ENCODE measurements around the gene PHOSPHO1. TPM values are rescaled to one million over a fixed set of nuclear protein-coding genes. Genes with fewer than 3 reads are reported as not detected.

The PHOSPHO1 gene
- total RNA-seq, 2 experiments from 2014 or later: not detected

- H3K9me3 ChIP-seq (ENCODE audit: low read length): no peaks in the 10 kb centered on the region
- no peaks in the 10 kb centered on the region for H3K36me3 ChIP-seq (ENCODE audit: insufficient read depth, low read length)
- H3K4me2 ChIP-seq (ENCODE audit: low read length): no peak overlapping the region
- H3K27ac ChIP-seq (ENCODE audit: low read depth, low read length, poor library complexity, severe bottlenecking): no peak overlapping the region
- intact Hi-C loops (cut with micrococcal nuclease; ENCODE audit: unreplicated experiment): no loop called here
- H3K4me1 ChIP-seq (ENCODE audit: insufficient read depth, low read length, poor library complexity, severe bottlenecking): no peaks in the 10 kb centered on the region
- no peaks in the 10 kb centered on the region for H3K9me2 ChIP-seq (ENCODE audit: insufficient read depth, low read length)
- H3K4me3 ChIP-seq (ENCODE audit: low read depth, low read length, poor library complexity, severe bottlenecking): no peak overlapping the region
- H2AFZ ChIP-seq (ENCODE audit: low read length): no peak overlapping the region
- POLR2A ChIA-PET: no interaction called here
- CTCF ChIA-PET (ENCODE audit: unreplicated experiment): no interaction called here
- no peaks in the 10 kb centered on the region for H4K20me1 ChIP-seq (ENCODE audit: insufficient read depth, low read length)
- TF ChIP-seq EZH2phosphoT487 (IDR thresholded peaks at IDR 0.05; ENCODE audit: borderline replicate concordance, low read depth, low read length) (no peak), CTCF (conservative IDR thresholded peaks at IDR 0.05; ENCODE audit: low read length) (no peak)
- no peak for DNase-seq (ENCODE audit: low spot score)
- no TSS peak for BruUV-seq (replicated peaks)
- H3K79me2 ChIP-seq (ENCODE audit: insufficient read depth, low read depth, low read length): no peaks in the 10 kb centered on the region
Measured at GRCh38 chr17:49260817-49261291, 30.3 kb upstream of the PHOSPHO1 start.

- no peaks in the 10 kb centered on the region for H3K9me2 ChIP-seq (ENCODE audit: insufficient read depth, low read length)
- CTCF ChIA-PET (ENCODE audit: unreplicated experiment): no interaction called here
- H3K4me3 ChIP-seq (ENCODE audit: low read depth, low read length, poor library complexity, severe bottlenecking): peak overlapping the region; percentile 18
- H3K36me3 ChIP-seq (ENCODE audit: insufficient read depth, low read length): no peaks in the 10 kb centered on the region
- no peaks in the 10 kb centered on the region for H3K4me1 ChIP-seq (ENCODE audit: insufficient read depth, low read length, poor library complexity, severe bottlenecking)
- H3K79me2 ChIP-seq (ENCODE audit: insufficient read depth, low read depth, low read length): no peaks in the 10 kb centered on the region
- no peaks in the 10 kb centered on the region for H3K9me3 ChIP-seq (ENCODE audit: low read length)
- TF ChIP-seq EZH2phosphoT487 (IDR thresholded peaks at IDR 0.05; ENCODE audit: borderline replicate concordance, low read depth, low read length) (0 out of 2 replicates have a peak, but pooled peaks have one; percentile 48), CTCF (conservative IDR thresholded peaks at IDR 0.05; ENCODE audit: low read length) (no peak)
- DNase-seq (ENCODE audit: low spot score): no peak
- peak overlapping the region; percentile 28; the same call in 1 of the 2 replicates for H3K4me2 ChIP-seq (ENCODE audit: low read length)
- intact Hi-C loops (cut with micrococcal nuclease; ENCODE audit: unreplicated experiment): no loop called here
- no peak overlapping the region for H2AFZ ChIP-seq (ENCODE audit: low read length)
- H4K20me1 ChIP-seq (ENCODE audit: insufficient read depth, low read length): no peaks in the 10 kb centered on the region
- no TSS peak for BruUV-seq (replicated peaks)
- POLR2A ChIA-PET: interaction anchor here (0.5 kb wide), 1 partner anchor 82 kb away, joined by 4 read pairs; no protein-coding TSS in a partner anchor
- H3K27ac ChIP-seq (ENCODE audit: low read depth, low read length, poor library complexity, severe bottlenecking): no peak overlapping the region
Measured at GRCh38 chr17:49260011-49260816, 29.6 kb upstream of the PHOSPHO1 start.

GRCh38 chr17:49259663-49260010 lies 29.1 kb upstream of the PHOSPHO1 start:
- Histone ChIP-seq H3K36me3 (ENCODE audit: insufficient read depth, low read length) (no peaks in the 10 kb centered on the region), H3K27ac (ENCODE audit: low read depth, low read length, poor library complexity, severe bottlenecking) (no peak overlapping the region), H4K20me1 (ENCODE audit: insufficient read depth, low read length) (no peaks in the 10 kb centered on the region), H3K4me1 (ENCODE audit: insufficient read depth, low read length, poor library complexity, severe bottlenecking) (no peaks in the 10 kb centered on the region), H3K9me2 (ENCODE audit: insufficient read depth, low read length) (no peaks in the 10 kb centered on the region), H2AFZ (ENCODE audit: low read length) (no peak overlapping the region), H3K9me3 (ENCODE audit: low read length) (no peaks in the 10 kb centered on the region), H3K4me2 (ENCODE audit: low read length) (no peak overlapping the region; the same call in 1 of the 2 replicates), H3K4me3 (ENCODE audit: low read depth, low read length, poor library complexity, severe bottlenecking) (no peak overlapping the region), H3K79me2 (ENCODE audit: insufficient read depth, low read depth, low read length) (no peaks in the 10 kb centered on the region)
- CTCF ChIA-PET (ENCODE audit: unreplicated experiment): no interaction called here
- POLR2A ChIA-PET: interaction anchor here (0.5 to 0.6 kb wide), 2 partner anchors 81 to 1286 kb away, joined by 4 to 5 read pairs; no protein-coding TSS in a partner anchor
- DNase-seq (ENCODE audit: low spot score): no peak
- BruUV-seq (replicated peaks): no TSS peak
- TF ChIP-seq CTCF (conservative IDR thresholded peaks at IDR 0.05; ENCODE audit: low read length) (no peak), EZH2phosphoT487 (IDR thresholded peaks at IDR 0.05; ENCODE audit: borderline replicate concordance, low read depth, low read length) (no peak)
- intact Hi-C loops (cut with micrococcal nuclease; ENCODE audit: unreplicated experiment): no loop called here
